Measurements from ENCODE around the gene POMGNT2. TPM values are rescaled to one million over a fixed set of nuclear protein-coding genes. Genes with fewer than 3 reads are reported as not detected.

POMGNT2 gene
- total RNA-seq, 1 donor from 2014 or later: 10.8 TPM

GRCh38 chr3:43146599-43146998 is 40.7 kb upstream of the POMGNT2 start:
- H3K4me3 ChIP-seq: no peak overlapping the region
- DNase-seq: no peak
- H3K27me3 ChIP-seq: no peaks in the 10 kb centered on the region
- TF ChIP-seq CTCF (IDR thresholded peaks at IDR 0.05): no peak
- no peak for ATAC-seq
- H3K9me3 ChIP-seq: no peaks in the 10 kb centered on the region
- H3K36me3 ChIP-seq: no peaks in the 10 kb centered on the region
- H3K27ac ChIP-seq: no peak overlapping the region
- H3K4me1 ChIP-seq: no peaks in the 10 kb centered on the region
- intact Hi-C loops (cut with DNase I): no loop called here

- no peak overlapping the region for H3K27ac ChIP-seq
- H3K4me1 ChIP-seq: no peaks in the 10 kb centered on the region
- no peak for TF ChIP-seq CTCF (IDR thresholded peaks at IDR 0.05)
- H3K4me3 ChIP-seq: no peak overlapping the region
- H3K36me3 ChIP-seq: no peaks in the 10 kb centered on the region
- DNase-seq (no peak), ATAC-seq (no peak)
- intact Hi-C loops (cut with DNase I): no loop called here
- no peaks in the 10 kb centered on the region for H3K27me3 ChIP-seq
- H3K9me3 ChIP-seq: no peaks in the 10 kb centered on the region
Observed at GRCh38 chr3:43144761-43145490, 39.0 kb upstream of the POMGNT2 start.

- Histone ChIP-seq H3K4me1 (no peaks in the 10 kb centered on the region), H3K27me3 (no peaks in the 10 kb centered on the region), H3K36me3 (no peaks in the 10 kb centered on the region), H3K9me3 (no peaks in the 10 kb centered on the region), H3K27ac (no peak overlapping the region), H3K4me3 (no peak overlapping the region)
- intact Hi-C loops (cut with DNase I): no loop called here
- TF ChIP-seq CTCF (IDR thresholded peaks at IDR 0.05): no peak
- ATAC-seq: no peak
- DNase-seq: no peak
Observed at GRCh38 chr3:43142472-43142871, 36.6 kb upstream of the POMGNT2 start.

GRCh38 chr3:43138488-43139231 is 32.8 kb upstream of the POMGNT2 start:
- no peak for ATAC-seq
- intact Hi-C loops (cut with DNase I): no loop called here
- DNase-seq: no peak
- Histone ChIP-seq H3K27ac (no peak overlapping the region), H3K9me3 (no peaks in the 10 kb centered on the region), H3K4me1 (no peaks in the 10 kb centered on the region), H3K27me3 (no peaks in the 10 kb centered on the region), H3K4me3 (no peak overlapping the region), H3K36me3 (no peaks in the 10 kb centered on the region)
- TF ChIP-seq CTCF (IDR thresholded peaks at IDR 0.05): no peak

GRCh38 chr3:43132870-43133636 is 27.2 kb upstream of the POMGNT2 start:
- no peak overlapping the region for H3K4me3 ChIP-seq
- H3K9me3 ChIP-seq: no peaks in the 10 kb centered on the region
- no peaks in the 10 kb centered on the region for H3K4me1 ChIP-seq
- intact Hi-C loops (cut with DNase I): no loop called here
- TF ChIP-seq CTCF (IDR thresholded peaks at IDR 0.05): no peak
- DNase-seq: no peak
- H3K27ac ChIP-seq: no peak overlapping the region
- ATAC-seq: no peak
- H3K27me3 ChIP-seq: no peaks in the 10 kb centered on the region
- H3K36me3 ChIP-seq: no peaks in the 10 kb centered on the region
